IPS DF 4.7 (cell line): Measurements from ENCODE around the gene DENND5A.
"Not testable (repeated sequence)": the region's sequence is repeated elsewhere in the genome, so short reads cannot be mapped to it uniquely, and the experiment has no call there.

ENCODE experiments used
- DNase-seq: peaks from one replicate; pipeline ENCODE4 v3.0.0-alpha.2; 2013; ENCODE audit warnings: low spot score; ENCODE audit errors: extremely low read depth

The DENND5A gene

DNA sequence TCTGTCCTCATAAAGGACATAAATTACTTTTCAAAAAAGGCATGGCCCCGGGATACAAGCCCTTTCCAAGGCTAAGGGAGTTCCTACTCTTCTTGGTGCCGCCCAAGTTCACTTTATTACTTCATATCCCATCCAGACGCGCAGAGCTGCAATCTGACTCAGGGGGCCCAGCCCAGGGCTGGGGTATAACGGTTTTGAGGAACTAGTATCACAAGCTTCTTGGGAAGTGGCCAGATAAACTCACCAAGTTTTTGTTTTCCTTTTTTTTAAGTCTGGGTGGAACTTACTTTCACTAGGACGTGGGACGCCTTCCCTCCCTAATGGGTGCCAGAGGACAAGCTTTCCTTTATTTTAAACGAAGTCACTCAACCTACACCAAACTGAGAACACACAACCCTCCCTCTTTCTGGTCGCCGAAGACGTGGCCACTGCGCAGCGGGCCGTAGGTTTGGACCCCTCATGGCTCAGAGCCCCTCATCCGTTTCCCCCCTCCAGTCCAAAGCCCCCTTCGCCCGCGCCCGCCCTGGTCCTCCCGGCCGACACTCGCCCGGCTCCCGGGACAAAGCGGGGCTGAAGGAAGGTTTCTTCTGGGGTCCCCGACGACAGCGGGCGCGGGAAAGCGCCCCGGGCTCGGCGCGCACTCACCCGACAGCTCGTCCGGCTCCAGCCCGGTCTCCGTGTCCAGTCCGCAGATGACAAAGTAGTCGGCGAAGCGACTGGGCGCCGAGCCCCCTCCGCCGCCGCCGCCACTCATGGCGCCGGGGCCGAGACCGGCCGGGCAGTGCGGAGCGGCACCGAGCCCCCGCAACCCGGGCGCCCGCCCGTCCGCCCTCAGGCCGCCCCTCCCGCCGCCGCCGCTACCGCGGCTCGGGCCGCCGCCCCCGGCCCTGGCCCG, 587 bp downstream of the DENND5A start:
- no peak for DNase-seq

- DNase-seq, result no peak
Measured at GRCh38 chr11:9263840-9264315, 1.3 kb downstream of the DENND5A start.

GRCh38 chr11:9260838-9261146, 4.4 kb downstream of the DENND5A start:
- DNase-seq, result not testable (repeated sequence)

DNA sequence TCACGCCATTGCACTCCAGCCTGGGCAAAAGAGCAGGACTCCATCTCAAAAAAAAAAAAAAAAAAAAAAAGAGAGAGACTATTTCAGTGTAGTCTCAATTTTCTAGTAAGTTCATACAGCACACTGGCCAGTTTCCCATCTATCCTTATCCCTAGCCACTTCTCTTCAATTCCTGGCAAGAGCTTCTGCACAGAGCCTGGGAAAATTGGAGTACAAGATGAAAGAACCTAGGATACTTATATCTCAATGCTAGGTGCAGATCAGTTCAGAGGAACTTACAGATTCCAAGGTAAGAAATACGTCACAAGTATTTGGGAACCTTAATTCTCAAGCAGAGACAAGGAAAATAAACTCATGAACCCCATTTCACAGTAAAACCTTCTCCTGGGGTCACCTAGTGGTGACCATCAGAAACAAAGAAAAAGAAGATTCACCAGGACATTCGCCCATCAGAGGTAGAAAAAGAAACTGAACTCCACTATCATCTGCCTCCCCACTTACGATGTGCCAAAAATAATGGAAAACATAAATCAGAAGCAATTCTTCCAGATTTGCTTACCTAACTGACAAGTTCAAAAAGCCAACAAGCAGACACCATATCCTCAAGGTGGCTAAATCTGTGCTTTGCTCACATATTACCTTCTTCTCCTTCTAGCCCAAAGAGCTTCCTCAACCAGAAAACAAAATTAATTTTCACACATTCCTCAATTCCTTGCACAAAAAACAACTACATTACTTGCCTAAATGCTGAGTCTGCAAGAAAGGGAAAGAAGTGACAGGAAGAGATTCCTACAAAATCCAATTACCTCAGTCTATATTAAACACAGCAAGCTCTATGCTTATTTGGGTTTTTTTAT, 4.9 kb downstream of the DENND5A start:
- DNase-seq, result no peak

DNA sequence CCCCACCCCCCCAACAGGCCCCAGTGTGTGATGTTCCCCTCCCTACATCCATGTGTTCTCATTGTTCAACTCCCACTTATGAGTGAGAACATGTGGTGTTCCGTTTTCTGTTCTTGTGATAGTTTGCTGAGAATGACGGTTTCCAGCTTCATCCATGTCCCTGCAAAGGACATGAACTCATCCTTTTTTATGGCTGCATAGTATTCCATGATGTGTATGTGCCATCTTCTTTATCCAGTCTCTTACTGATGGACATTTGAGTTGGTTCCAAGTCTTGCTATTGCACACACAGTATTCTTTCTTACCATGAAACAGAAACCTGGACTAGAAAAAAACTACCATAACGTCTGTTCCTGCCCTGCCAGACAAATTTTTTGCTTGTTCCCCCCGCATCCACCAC, 6.9 kb downstream of the DENND5A start:
- not testable (repeated sequence) for DNase-seq

GRCh38 chr11:9254416-9254815, 10.7 kb downstream of the DENND5A start:
- DNase-seq, result no peak

GRCh38 chr11:9253086-9253485, 12.1 kb downstream of the DENND5A start:
- DNase-seq, result no peak

- DNase-seq, result no peak
Measured at GRCh38 chr11:9251311-9251710, 13.8 kb downstream of the DENND5A start.

GRCh38 chr11:9250139-9250582, 15.0 kb downstream of the DENND5A start:
- no peak for DNase-seq

DNA sequence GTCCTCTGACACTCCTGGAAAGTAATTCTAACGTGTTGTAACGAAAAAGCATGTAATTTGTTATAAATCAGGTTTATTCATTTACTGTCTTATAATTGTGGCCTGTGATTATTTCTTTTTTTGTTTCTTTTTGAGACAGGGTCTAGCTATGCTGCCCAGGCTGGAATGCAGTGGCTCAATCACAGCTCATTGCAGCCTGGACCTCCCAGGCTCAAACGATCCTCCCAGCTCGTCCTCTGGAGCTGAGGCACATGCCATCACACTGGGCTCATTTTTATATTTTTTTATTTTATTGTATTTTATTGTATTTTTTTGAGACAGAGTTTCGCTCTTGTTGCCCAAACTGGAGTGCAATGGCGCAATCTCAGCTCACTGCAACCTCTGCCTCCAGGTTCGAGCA, 15.9 kb downstream of the DENND5A start:
- DNase-seq, result no peak

- no peak for DNase-seq
Measured at GRCh38 chr11:9247863-9248262, 17.3 kb downstream of the DENND5A start.

DNA sequence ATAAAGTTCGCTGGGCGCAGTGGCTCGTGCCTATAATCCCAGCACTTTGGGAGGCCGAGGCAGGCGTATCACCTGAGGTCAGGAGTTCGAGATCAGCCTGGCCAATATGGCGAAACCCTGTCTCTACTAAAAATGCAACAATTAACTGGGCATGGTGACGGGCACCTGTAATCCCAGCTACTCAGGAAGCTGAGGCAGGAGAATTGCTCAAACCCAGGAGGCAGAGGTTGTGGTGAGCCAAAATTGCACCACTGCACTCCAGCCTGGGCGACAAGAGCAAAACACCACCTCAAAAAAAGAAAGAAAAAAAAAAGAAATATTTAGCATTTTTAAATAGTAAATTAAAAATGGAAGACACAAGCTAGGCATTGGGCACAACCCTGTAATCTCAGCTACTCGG, 28.9 kb downstream of the DENND5A start:
- DNase-seq, result not testable (repeated sequence)

- DNase-seq, result no peak
Measured at GRCh38 chr11:9232482-9232881, 32.7 kb downstream of the DENND5A start.

DNA sequence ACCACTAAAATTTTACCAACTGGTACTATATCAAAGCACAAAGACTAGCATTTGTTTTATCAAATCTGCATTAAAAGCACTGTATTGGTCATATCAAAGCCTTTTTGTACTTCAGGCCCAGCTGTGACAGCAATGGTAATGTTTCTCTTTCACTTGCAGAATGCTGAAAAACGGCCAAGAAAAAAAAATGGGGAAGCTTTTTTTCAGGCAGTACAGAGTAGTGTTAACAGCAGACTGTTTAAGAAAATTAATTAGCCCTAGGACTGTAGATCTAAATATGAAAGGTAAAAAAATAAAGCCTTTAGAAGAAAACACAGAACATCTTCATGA, 33.3 kb downstream of the DENND5A start:
- DNase-seq, result no peak

DNA sequence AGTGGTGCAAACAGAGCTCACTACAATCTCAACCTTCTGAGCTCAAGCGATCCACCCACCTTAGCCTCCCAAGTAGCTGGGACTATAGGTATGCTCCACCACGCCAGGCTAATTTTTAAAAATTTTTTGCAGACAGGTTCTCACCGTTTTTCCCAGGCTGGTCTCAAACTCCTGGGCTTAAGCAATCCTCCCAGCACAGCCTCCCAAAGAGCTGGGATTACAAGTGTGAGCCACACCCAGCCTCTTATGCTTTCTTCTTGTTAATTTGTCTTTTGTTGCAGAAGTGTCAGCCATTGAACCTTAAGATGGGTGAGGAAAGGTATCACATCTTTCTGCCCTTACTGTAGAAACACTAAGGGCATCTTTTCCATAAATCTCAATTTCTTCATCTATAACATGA, 34.9 kb downstream of the DENND5A start:
- DNase-seq, result no peak

DNA sequence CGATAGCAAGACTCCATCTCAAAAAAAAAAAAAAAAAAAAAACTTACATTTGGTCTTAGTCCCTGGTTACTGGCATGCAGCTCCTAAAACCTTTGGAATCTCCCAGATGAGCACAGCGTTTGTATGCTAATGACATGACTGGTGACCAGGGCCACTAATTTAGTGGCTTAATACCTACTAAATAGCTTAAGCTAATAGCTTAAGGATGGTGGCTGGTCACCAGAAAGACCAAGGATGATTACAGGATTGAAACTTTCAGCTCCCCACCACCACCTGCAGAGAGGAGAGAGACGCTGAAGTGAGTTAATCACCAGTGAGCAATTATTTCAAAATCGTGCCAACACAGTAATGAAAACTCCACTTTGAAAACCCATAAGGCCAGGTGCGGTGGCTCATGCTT, 37.1 kb downstream of the DENND5A start:
- no peak for DNase-seq

DNA sequence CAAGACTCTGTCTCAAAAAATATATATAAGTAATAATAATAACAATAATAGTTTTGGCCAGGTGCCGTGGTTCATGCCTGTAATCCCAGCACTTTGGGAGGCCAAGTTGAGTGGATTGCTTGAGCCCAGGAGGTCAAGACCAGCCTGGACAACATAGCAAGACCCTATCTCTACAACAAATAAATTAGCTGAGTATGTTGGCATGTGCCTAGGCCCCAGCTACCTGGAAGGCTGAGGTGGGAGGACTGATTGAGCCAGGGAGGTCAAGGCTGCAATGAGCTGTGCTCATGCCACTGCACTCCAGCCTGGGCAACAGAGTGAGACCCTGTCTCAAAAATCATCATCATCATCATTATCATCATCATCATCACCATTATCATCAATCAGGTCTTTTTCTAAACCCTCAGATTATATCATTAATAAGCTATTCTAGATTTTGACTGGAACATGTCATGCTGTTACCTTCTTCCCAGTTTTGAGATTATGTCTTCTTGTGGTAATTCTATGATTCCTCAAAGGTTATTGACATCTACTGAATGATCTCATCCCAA, 39.3 kb downstream of the DENND5A start:
- DNase-seq, result no peak

GRCh38 chr11:9222654-9223053, 42.5 kb downstream of the DENND5A start:
- DNase-seq, result no peak

- DNase-seq, result not testable (repeated sequence)
Measured at GRCh38 chr11:9220853-9221252, 44.3 kb downstream of the DENND5A start.

GRCh38 chr11:9219572-9219971, 45.6 kb downstream of the DENND5A start:
- DNase-seq, result no peak

GRCh38 chr11:9219115-9219514, 46.0 kb downstream of the DENND5A start:
- no peak for DNase-seq

- no peak for DNase-seq
Measured at GRCh38 chr11:9214765-9215164, 50.4 kb downstream of the DENND5A start.
